HEK293 (cell line): ENCODE measurements around the gene AKAP6.

Experiments
- BCL11A ChIP-seq: fragments of 450-650 bp; formaldehyde crosslinking; IDR thresholded peaks from 2 replicates; pipeline ENCODE4 v1.5.1; 2016; ENCODE audit warnings: low read depth, missing biosample characterization, missing genetic modification characterization
- CTCF ChIP-seq: fragments of 450-650 bp; formaldehyde crosslinking; IDR thresholded peaks from 2 replicates; pipeline ENCODE4 v1.5.1; 2016; ENCODE audit warnings: missing biosample characterization, missing genetic modification characterization
- OSR2 ChIP-seq: fragments of 450-650 bp; formaldehyde crosslinking; IDR thresholded peaks from 2 replicates; pipeline ENCODE4 v1.5.1; 2016; ENCODE audit warnings: missing biosample characterization, missing genetic modification characterization
- ZNF473 ChIP-seq: fragments of 450-650 bp; formaldehyde crosslinking; IDR thresholded peaks from 2 replicates; pipeline ENCODE4 v1.5.1; 2017; ENCODE audit warnings: missing biosample characterization, missing genetic modification characterization

- no peak for TF ChIP-seq OSR2 (tag by site-specific recombination)
- TF ChIP-seq BCL11A = no peak
- TF ChIP-seq ZNF473 = no peak
- no peak for TF ChIP-seq CTCF (tag by site-specific recombination)
These were observed 408.5 kb downstream of the AKAP6 start for GRCh38 chr14:32737621-32738020.
